Left cardiac atrium (tissue), 4 donors: Measurements from ENCODE around the gene CLASRP. TPM values are rescaled to one million over a fixed set of nuclear protein-coding genes. Genes with fewer than 3 reads are reported as not detected.

Experiments used
- ATAC-seq, 2 donors: fragments of 200-7000 bp; cut with Tn5 transposase; one replicate each; pipeline ENCODE4 v1.9.1; 2020; ENCODE audit warnings: mild to moderate bottlenecking in 2 of 2, moderate library complexity in 2 of 2
- DNase-seq: peaks from one replicate; pipeline ENCODE4 v3.0.0-alpha.2; 2020
- intact Hi-C, 2 donors: fragments of 100-400 bp; cut with DNase I; formaldehyde crosslinking; loops; one replicate each; pipeline versions ENCODE4 v1.14.1 to v1.15.1; 2022 to 2023
- total RNA-seq, 2 donors: library from RNA; stranded (reverse); fragmentation: NEBNext Ultra II Directional; extraction: Animal tissue kit (Norgen Biotek cat#: 25700); gene quantifications; one replicate each; pipeline ENCODE4 v1.2.1, GENCODE V29; 2021
- donor health status: DM: no; HTN: yes; CAD: no.
- donor health status: DM: no; HTN: yes; CAD: no; lungs with severe emphysema.
- donor health status: DM: yes; HTN: yes; CAD: no.
- donor health status: Dilated cardiomyopathy.

The CLASRP gene
- total RNA-seq, 2 donors from 2014 or later: 34.0 to 47.7 TPM

- intact Hi-C loops: no loop called here
- DNase-seq (peak; percentile 74), ATAC-seq (peak; percentile 66 to 77)
These were observed 37.4 kb downstream of the CLASRP start, which contains the start of gene ZNF296 for GRCh38 chr19:45076029-45076850. Gene ZNF296, minus strand, starts transcription at chr19:45076478. Its CDS starts 105 bp downstream, at chr19:45076373.

- DNase-seq: no peak
- ATAC-seq: no peak
- intact Hi-C loops: no loop called here
These were observed 38.2 kb downstream of the CLASRP start for GRCh38 chr19:45076851-45077730.

DNA sequence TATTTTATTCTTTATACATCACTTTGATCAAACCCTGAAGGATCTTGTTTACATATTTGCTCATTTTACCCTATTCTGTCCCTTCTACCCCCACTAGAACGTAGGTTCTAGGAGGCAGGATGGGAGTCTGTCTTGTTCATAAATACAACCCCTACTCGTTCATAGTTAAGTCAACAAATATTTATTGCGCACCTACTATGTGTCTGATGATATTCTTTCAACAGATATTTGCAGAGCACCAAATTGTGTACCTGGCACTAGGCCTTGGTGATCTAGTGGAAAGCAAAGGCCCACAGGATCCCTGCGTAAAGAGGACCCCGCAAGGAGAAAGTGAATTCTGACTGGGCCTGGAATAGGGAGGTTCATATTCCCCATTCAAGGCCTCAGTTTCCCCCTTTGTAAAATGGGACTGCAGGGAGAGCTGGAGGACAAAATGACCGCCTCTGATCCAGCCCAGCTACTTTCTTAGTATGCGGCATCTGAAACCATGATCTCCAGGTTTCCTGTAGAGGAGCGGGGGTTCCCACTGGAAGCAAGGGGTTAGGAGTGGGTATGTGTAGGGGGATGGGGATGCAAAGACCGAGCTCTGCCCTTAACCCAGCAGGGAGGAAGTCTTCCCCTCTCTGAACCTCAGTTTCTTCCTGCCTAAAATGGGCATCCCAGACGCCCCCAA is 39.7 kb downstream of the CLASRP start:
- ATAC-seq (peak in 1 of 2 donors; percentile 5), DNase-seq (no peak)
- intact Hi-C loops: no loop called here

DNA sequence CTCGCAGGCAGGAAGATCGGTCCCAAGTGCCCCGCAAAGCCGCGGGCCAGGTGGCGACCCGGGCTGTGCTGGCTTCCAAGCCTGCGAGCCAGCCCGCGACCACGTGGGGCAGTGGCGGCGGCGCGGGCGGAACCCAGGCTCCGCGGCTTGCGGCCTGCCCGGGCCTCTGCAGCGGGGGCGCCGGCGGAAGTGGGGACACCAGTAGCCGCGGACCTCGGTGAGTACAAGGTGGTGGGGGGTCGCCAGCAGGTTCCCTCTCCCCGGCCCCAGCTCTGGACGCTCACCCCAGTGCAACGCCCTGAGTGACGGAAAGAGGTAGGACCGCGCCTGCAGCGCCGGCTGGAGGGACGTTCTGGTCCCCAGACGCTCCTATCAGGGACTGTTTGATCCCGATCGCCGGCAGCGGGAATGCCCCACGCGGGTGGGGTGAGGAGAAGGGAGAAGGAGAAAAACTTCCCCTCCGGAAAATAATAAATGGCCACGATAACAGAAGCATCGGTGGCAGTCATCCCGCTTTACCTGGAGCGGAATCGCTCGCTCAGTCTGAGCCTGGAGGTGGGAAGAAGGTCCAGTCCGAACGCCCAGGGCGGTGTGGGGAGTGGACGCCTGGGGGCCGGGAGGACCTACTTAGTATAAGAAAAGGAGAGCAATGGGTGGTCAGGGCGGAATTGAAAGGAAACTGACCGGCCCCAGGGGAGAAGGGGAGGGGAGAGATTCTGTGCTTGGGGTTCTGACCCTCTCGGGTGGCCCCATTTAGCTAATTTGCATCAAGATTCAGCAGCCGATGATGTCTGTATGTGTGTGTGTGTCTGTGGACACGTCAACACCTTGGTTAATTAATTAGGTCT is 40.4 kb downstream of the CLASRP start, which contains the start of gene GEMIN7:
GEMIN7 (plus strand) TSS at position 198 of the 848 bp plus-strand sequence. CDS start 10,855 bp downstream, outside the sequence.
- peak; percentile 83 for DNase-seq
- ATAC-seq: peak; percentile 86

GRCh38 chr19:45079911-45080370 is 41.1 kb downstream of the CLASRP start:
- DNase-seq (no peak), ATAC-seq (no peak)
- intact Hi-C loops: no loop called here

More for the DNA sequence above, 40.4 kb downstream of the CLASRP start, which contains the start of gene GEMIN7:
- intact Hi-C loops: no loop called here

GRCh38 chr19:45082170-45082569 is 43.3 kb downstream of the CLASRP start:
- DNase-seq (no peak), ATAC-seq (no peak)
- intact Hi-C loops: no loop called here

DNA sequence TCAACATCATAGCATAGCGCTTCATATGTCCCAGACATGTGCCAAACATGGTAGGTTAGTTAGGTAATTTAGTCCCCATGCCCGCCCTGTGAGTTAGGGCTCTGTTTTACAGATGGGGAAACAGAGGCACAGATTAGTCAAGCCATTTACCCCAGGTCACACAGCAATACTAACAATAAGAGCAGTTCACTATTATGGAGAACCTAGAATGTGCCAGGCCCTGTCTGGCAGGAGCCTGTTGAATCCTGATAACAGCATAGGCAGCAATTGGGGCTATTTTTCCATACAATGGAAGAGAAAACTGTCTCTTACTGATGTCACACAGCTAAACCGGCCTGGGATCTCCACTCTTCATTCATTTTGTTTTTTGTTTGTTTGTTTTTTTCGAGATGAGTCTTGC is 47.6 kb downstream of the CLASRP start:
- intact Hi-C loops: no loop called here
- ATAC-seq: no peak
- DNase-seq: no peak

- ATAC-seq: no peak
- intact Hi-C loops: no loop called here
- DNase-seq: no peak
These were observed 48.7 kb downstream of the CLASRP start for GRCh38 chr19:45087531-45087930.

GRCh38 chr19:45090034-45090433 is 51.2 kb downstream of the CLASRP start:
- no peak for DNase-seq
- intact Hi-C loops: loop anchor here in 1 of 2 donors (5.0 kb wide), 1 partner anchor 87 kb away; the partner anchor contains the start of genes BLOC1S3 and TRAPPC6A
- no peak for ATAC-seq

GRCh38 chr19:45090606-45091005 is 51.8 kb downstream of the CLASRP start:
- intact Hi-C loops: loop anchor here in 1 of 2 donors (5.0 kb wide), 1 partner anchor 87 kb away; the partner anchor contains the start of genes BLOC1S3 and TRAPPC6A
- DNase-seq (no peak), ATAC-seq (no peak)

GRCh38 chr19:45091031-45091923 is 52.4 kb downstream of the CLASRP start:
- ATAC-seq (peak; percentile 95), DNase-seq (peak; percentile 98)
- intact Hi-C loops: loop anchor here in 1 of 2 donors (5.0 kb wide), 1 partner anchor 86 kb away; the partner anchor contains the start of genes BLOC1S3 and TRAPPC6A

DNA sequence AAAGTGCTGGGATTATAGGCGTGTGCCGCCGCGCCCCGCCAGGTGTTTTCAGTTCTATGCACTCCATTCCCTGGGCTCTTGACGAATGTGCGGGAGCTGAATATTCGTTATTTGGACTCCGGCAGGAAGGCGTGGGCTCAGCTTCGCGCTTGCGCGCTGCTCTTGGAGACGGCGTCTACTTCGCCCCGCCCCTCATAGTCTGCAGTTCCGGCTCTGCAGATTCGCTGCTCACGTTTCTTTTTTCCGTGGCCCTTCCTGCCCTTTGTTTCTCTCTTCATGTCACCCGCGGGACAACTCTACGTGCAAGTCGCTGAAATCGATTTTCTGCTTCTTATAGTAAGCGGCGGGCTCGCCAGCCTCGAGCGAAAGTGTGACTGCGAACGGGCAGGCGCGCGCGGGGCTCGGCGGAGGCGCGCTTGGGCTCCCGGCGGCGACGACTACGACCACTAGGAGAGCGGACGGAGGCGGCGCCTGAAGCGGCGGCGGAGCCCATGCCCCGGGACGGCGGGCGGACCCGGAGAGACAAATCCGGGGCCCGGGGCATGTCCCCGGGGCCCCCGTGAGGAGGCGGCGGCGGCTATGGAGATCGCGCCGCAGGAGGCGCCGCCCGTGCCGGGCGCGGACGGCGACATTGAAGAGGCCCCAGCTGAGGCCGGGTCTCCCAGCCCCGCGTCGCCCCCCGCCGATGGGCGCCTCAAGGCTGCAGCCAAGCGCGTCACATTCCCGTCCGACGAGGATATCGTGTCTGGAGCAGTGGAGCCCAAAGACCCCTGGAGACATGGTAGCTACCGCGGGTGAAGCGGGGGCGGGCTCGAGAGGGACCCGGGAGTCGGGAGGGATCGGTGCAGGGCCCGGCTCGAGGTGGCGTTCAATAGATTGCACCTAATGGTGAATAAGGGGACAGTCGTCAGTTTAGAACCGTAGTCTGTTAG is 54.2 kb downstream of the CLASRP start, which contains the start of gene PPP1R37:
PPP1R37 (plus strand) TSS at position 433 of the 932 bp plus-strand sequence; CDS start at position 580, 147 bp downstream.
- intact Hi-C loops: loop anchor here in 1 of 2 donors (5.0 kb wide), 1 partner anchor 84 kb away; the partner anchor contains the start of genes BLOC1S3 and TRAPPC6A
- peak; percentile 91 to 93 for ATAC-seq
- DNase-seq: peak; percentile 96

DNA sequence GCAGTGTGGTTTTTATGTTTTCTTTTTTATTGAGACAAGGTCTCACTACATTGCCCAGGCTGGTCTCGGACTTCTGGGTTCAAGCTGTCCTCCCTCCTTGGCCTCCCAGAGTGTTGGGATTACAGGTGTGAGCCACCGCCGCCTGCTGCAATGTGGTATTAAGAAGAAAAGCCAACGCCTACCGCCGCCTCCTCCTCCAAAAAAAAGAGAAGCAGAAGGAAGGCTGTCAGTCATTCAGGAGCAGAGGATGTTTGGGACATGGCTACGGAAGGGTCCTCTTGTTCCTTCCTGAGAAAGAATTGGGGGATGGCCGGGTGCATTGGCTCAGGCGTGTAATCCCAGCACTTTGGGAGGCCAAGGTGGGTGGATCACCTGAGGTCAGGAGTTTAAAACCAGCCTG is 55.3 kb downstream of the CLASRP start:
- DNase-seq (no peak), ATAC-seq (no peak)
- intact Hi-C loops: loop anchor here in 1 of 2 donors (5.0 kb wide), 1 partner anchor 83 kb away; the partner anchor contains the start of genes BLOC1S3 and TRAPPC6A

DNA sequence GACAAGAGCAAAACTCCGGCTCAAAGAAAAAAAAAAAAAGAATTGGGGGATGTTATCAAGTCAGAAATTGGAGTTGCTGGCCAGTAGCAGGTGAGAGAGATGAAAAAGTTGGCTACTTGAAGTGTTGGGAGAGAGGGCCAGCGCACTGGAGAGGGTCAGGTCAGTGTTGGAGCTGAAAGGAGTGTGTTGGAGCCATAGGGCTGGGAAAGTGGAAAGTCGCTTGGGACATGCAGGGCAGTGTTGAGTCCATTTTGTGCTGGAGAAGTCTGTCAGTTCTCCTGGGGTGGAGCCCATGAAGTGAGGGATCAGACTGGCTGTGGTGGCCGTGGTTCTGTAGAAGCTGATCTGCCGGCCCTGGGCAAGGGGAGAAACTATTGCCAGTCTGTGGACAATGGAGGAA is 55.9 kb downstream of the CLASRP start:
- intact Hi-C loops: loop anchor here in 1 of 2 donors (5.0 kb wide), 1 partner anchor 83 kb away; the partner anchor contains the start of genes BLOC1S3 and TRAPPC6A
- no peak for ATAC-seq
- DNase-seq: no peak
